ENCODE measurements around the gene YTHDF1. TPM values are rescaled to one million over a fixed set of nuclear protein-coding genes. Genes with fewer than 3 reads are reported as not detected.

The YTHDF1 gene
- total and polyA plus RNA-seq, 4 donors: 20.9 to 45.9 (median 34.2) TPM

GRCh38 chr20:63177785-63178445 is 38.0 kb downstream of the YTHDF1 start:
- DNase-seq (ENCODE audit: low read depth in 4 of 6, low spot score in 6 of 6): peak in 2 of 6 donors; percentile 65 to 75
- H3K9me3 ChIP-seq (ENCODE audit: control insufficient read depth, insufficient read depth, low read length): no peaks in the 10 kb centered on the region
- H3K4me1 ChIP-seq (ENCODE audit: control insufficient read depth, insufficient read depth, low read length): peaks cover 76% of the 10 kb centered on the region
- peaks cover 29% of the 10 kb centered on the region for H3K36me3 ChIP-seq (ENCODE audit: control insufficient read depth, insufficient read depth, low read length)
- H3K4me3 ChIP-seq (ENCODE audit: low read depth, low read length): peak overlapping the region; percentile 30
- no peak overlapping the region for H3K27ac ChIP-seq (ENCODE audit: low read depth, low read length)
- under 1% methylated on average over 90 of the region's 90 CpGs for WGBS (ENCODE audit: insufficient coverage)
- peaks cover 54% of the 10 kb centered on the region for H3K27me3 ChIP-seq (ENCODE audit: control insufficient read depth, insufficient read depth, low read length)

- no peak overlapping the region for H3K27ac ChIP-seq (ENCODE audit: low read depth, low read length)
- WGBS (ENCODE audit: insufficient coverage): 2% methylated on average over 96 of the region's 96 CpGs
- peak overlapping the region; percentile 30 for H3K4me3 ChIP-seq (ENCODE audit: low read depth, low read length)
- H3K36me3 ChIP-seq (ENCODE audit: control insufficient read depth, insufficient read depth, low read length): peaks cover 24% of the 10 kb centered on the region
- no peaks in the 10 kb centered on the region for H3K9me3 ChIP-seq (ENCODE audit: control insufficient read depth, insufficient read depth, low read length)
- H3K27me3 ChIP-seq (ENCODE audit: control insufficient read depth, insufficient read depth, low read length): peaks cover 57% of the 10 kb centered on the region
- DNase-seq (ENCODE audit: low read depth in 4 of 6, low spot score in 6 of 6): peak in 4 of 6 donors; percentile 62 to 96 (median 82)
- H3K4me1 ChIP-seq (ENCODE audit: control insufficient read depth, insufficient read depth, low read length): peaks cover 76% of the 10 kb centered on the region
Observed at GRCh38 chr20:63177134-63177784, 38.7 kb downstream of the YTHDF1 start.

- Histone ChIP-seq H3K36me3 (ENCODE audit: control insufficient read depth, insufficient read depth, low read length) (peaks cover 19% of the 10 kb centered on the region), H3K9me3 (ENCODE audit: control insufficient read depth, insufficient read depth, low read length) (no peaks in the 10 kb centered on the region), H3K4me1 (ENCODE audit: control insufficient read depth, insufficient read depth, low read length) (peaks cover 71% of the 10 kb centered on the region), H3K27me3 (ENCODE audit: control insufficient read depth, insufficient read depth, low read length) (peaks cover 57% of the 10 kb centered on the region), H3K4me3 (ENCODE audit: low read depth, low read length) (no peak overlapping the region), H3K27ac (ENCODE audit: low read depth, low read length) (no peak overlapping the region)
- WGBS (ENCODE audit: insufficient coverage): 5% methylated on average over 49 of the region's 49 CpGs
- peak in 1 of 6 donors; percentile 51 for DNase-seq (ENCODE audit: low read depth in 4 of 6, low spot score in 6 of 6)
Observed at GRCh38 chr20:63176427-63177133, 39.4 kb downstream of the YTHDF1 start.

GRCh38 chr20:63176034-63176426 is 39.9 kb downstream of the YTHDF1 start:
- H3K4me3 ChIP-seq (ENCODE audit: low read depth, low read length): no peak overlapping the region
- DNase-seq (ENCODE audit: low read depth in 4 of 6, low spot score in 6 of 6): peak in 1 of 6 donors; percentile 28
- peaks cover 60% of the 10 kb centered on the region for H3K27me3 ChIP-seq (ENCODE audit: control insufficient read depth, insufficient read depth, low read length)
- H3K4me1 ChIP-seq (ENCODE audit: control insufficient read depth, insufficient read depth, low read length): peaks cover 68% of the 10 kb centered on the region
- 10% methylated on average over 15 of the region's 15 CpGs for WGBS (ENCODE audit: insufficient coverage)
- no peak overlapping the region for H3K27ac ChIP-seq (ENCODE audit: low read depth, low read length)
- no peaks in the 10 kb centered on the region for H3K9me3 ChIP-seq (ENCODE audit: control insufficient read depth, insufficient read depth, low read length)
- H3K36me3 ChIP-seq (ENCODE audit: control insufficient read depth, insufficient read depth, low read length): peaks cover 14% of the 10 kb centered on the region

GRCh38 chr20:63175038-63175895 is 40.7 kb downstream of the YTHDF1 start:
- WGBS (ENCODE audit: insufficient coverage): 2% methylated on average over 72 of the region's 77 CpGs
- peaks cover 6% of the 10 kb centered on the region for H3K36me3 ChIP-seq (ENCODE audit: control insufficient read depth, insufficient read depth, low read length)
- peaks cover 60% of the 10 kb centered on the region for H3K27me3 ChIP-seq (ENCODE audit: control insufficient read depth, insufficient read depth, low read length)

GRCh38 chr20:63174309-63175037 is 41.5 kb downstream of the YTHDF1 start:
- DNase-seq (ENCODE audit: low read depth in 4 of 6, low spot score in 6 of 6): peak in 1 of 6 donors; percentile 28

More at GRCh38 chr20:63175038-63175895, 40.7 kb downstream of the YTHDF1 start:
- Histone ChIP-seq H3K4me1 (ENCODE audit: control insufficient read depth, insufficient read depth, low read length) (peaks cover 63% of the 10 kb centered on the region), H3K9me3 (ENCODE audit: control insufficient read depth, insufficient read depth, low read length) (no peaks in the 10 kb centered on the region), H3K27ac (ENCODE audit: low read depth, low read length) (no peak overlapping the region), H3K4me3 (ENCODE audit: low read depth, low read length) (no peak overlapping the region)
- DNase-seq (ENCODE audit: low read depth in 4 of 6, low spot score in 6 of 6): peak in 2 of 6 donors; percentile 20 to 61

GRCh38 chr20:63173552-63174191 is 42.3 kb downstream of the YTHDF1 start:
- DNase-seq (ENCODE audit: low read depth in 4 of 6, low spot score in 6 of 6): peak in 1 of 6 donors; percentile 37
- Histone ChIP-seq H3K4me3 (ENCODE audit: low read depth, low read length) (no peak overlapping the region), H3K27ac (ENCODE audit: low read depth, low read length) (no peak overlapping the region), H3K27me3 (ENCODE audit: control insufficient read depth, insufficient read depth, low read length) (peaks cover 50% of the 10 kb centered on the region), H3K4me1 (ENCODE audit: control insufficient read depth, insufficient read depth, low read length) (peaks cover 49% of the 10 kb centered on the region), H3K36me3 (ENCODE audit: control insufficient read depth, insufficient read depth, low read length) (peaks cover 4% of the 10 kb centered on the region), H3K9me3 (ENCODE audit: control insufficient read depth, insufficient read depth, low read length) (no peaks in the 10 kb centered on the region)
- WGBS (ENCODE audit: insufficient coverage): 31% methylated on average over 19 of the region's 22 CpGs

More at GRCh38 chr20:63174309-63175037, 41.5 kb downstream of the YTHDF1 start:
- Histone ChIP-seq H3K4me3 (ENCODE audit: low read depth, low read length) (no peak overlapping the region), H3K36me3 (ENCODE audit: control insufficient read depth, insufficient read depth, low read length) (no peaks in the 10 kb centered on the region), H3K9me3 (ENCODE audit: control insufficient read depth, insufficient read depth, low read length) (no peaks in the 10 kb centered on the region), H3K4me1 (ENCODE audit: control insufficient read depth, insufficient read depth, low read length) (peaks cover 55% of the 10 kb centered on the region), H3K27me3 (ENCODE audit: control insufficient read depth, insufficient read depth, low read length) (peaks cover 55% of the 10 kb centered on the region), H3K27ac (ENCODE audit: low read depth, low read length) (no peak overlapping the region)
- WGBS (ENCODE audit: insufficient coverage): 3% methylated on average over 12 of the region's 16 CpGs

GRCh38 chr20:63172726-63173125 is 43.2 kb downstream of the YTHDF1 start:
- Histone ChIP-seq H3K27me3 (ENCODE audit: control insufficient read depth, insufficient read depth, low read length) (peaks cover 46% of the 10 kb centered on the region), H3K9me3 (ENCODE audit: control insufficient read depth, insufficient read depth, low read length) (no peaks in the 10 kb centered on the region), H3K36me3 (ENCODE audit: control insufficient read depth, insufficient read depth, low read length) (peaks cover 4% of the 10 kb centered on the region), H3K27ac (ENCODE audit: low read depth, low read length) (no peak overlapping the region), H3K4me3 (ENCODE audit: low read depth, low read length) (no peak overlapping the region), H3K4me1 (ENCODE audit: control insufficient read depth, insufficient read depth, low read length) (peaks cover 49% of the 10 kb centered on the region)
- 46% methylated on average over 8 of the region's 8 CpGs for WGBS (ENCODE audit: insufficient coverage)
- DNase-seq (ENCODE audit: low read depth in 4 of 6, low spot score in 6 of 6): no peak

Measured in spinal cord (tissue), 10 donors.